IPS-NIHi7 (cell line): ENCODE results near the gene COL4A6.

ENCODE experiments used
- DNase-seq: peaks from one replicate; pipeline ENCODE4 v3.0.0; 2012; ENCODE audit warnings: mixed read lengths; ENCODE audit errors: extremely low spot score

The COL4A6 gene

GRCh38 chrX:108270739-108271396 is 167.4 kb downstream of the COL4A6 start:
- DNase-seq: no peak

GRCh38 chrX:108270280-108270679 is 167.9 kb downstream of the COL4A6 start:
- peak; percentile 19 for DNase-seq

- DNase-seq: no peak
Observed at GRCh38 chrX:108268434-108269080, 169.7 kb downstream of the COL4A6 start.

- no peak for DNase-seq
Observed at GRCh38 chrX:108267557-108267956, 170.7 kb downstream of the COL4A6 start.

GRCh38 chrX:108264376-108264775 is 173.8 kb downstream of the COL4A6 start:
- DNase-seq: no peak

- DNase-seq: no peak
Observed at GRCh38 chrX:108261549-108262203, 176.5 kb downstream of the COL4A6 start.

GRCh38 chrX:108257556-108257955 is 180.7 kb downstream of the COL4A6 start:
- DNase-seq: no peak

- no peak for DNase-seq
Observed at GRCh38 chrX:108254636-108255035, 183.6 kb downstream of the COL4A6 start.

- no peak for DNase-seq
Observed at GRCh38 chrX:108250654-108251579, 187.3 kb downstream of the COL4A6 start.

- DNase-seq: no peak
Observed at GRCh38 chrX:108246304-108246954, 191.8 kb downstream of the COL4A6 start.

- DNase-seq: peak; percentile 43
Observed at GRCh38 chrX:108245462-108245861, 192.8 kb downstream of the COL4A6 start.

- DNase-seq: no peak
Observed at GRCh38 chrX:108235986-108236385, 202.2 kb downstream of the COL4A6 start.

GRCh38 chrX:108230574-108230973 is 207.6 kb downstream of the COL4A6 start:
- no peak for DNase-seq

- DNase-seq: peak; percentile 85
Observed at GRCh38 chrX:108224727-108225621, 213.2 kb downstream of the COL4A6 start.

GRCh38 chrX:108224218-108224617 is 214.0 kb downstream of the COL4A6 start:
- DNase-seq: no peak

- no peak for DNase-seq
Observed at GRCh38 chrX:108223585-108223984, 214.6 kb downstream of the COL4A6 start.

- no peak for DNase-seq
Observed at GRCh38 chrX:108221301-108221864, 216.8 kb downstream of the COL4A6 start.

GRCh38 chrX:108219949-108220601 is 218.1 kb downstream of the COL4A6 start:
- no peak for DNase-seq

GRCh38 chrX:108217876-108218275 is 220.3 kb downstream of the COL4A6 start:
- DNase-seq: no peak
